NOMO-1 (cell line): Measurements from ENCODE around the gene SH3RF3.

Experiments used
- DNase-seq, 2 experiments: peaks; one replicate each; lab custom pipeline; 2025; ENCODE audit not compliant: unreplicated experiment in 2 of 2; lab: John Stamatoyannopoulos, UW

SH3RF3 gene

DNA sequence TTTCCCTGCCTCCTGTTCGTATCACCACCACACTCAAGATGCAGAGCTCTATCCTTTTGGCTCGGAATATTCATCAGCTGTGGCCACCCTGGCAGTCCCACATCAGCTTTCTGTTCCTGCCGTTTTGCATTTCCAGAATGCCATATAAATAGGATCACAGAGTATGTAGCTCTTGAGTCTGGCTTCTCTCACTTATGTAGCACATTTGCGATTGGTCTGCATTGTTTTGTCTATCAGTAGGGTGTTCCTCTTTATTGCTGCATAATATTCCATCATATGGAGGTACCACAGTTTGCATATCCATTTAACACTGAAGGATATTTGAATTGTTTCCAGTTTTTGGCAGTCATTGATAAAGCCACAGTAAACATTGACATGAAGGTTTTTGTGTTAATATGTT lies 104.6 kb downstream of the SH3RF3 start:
- no peak for DNase-seq

DNA sequence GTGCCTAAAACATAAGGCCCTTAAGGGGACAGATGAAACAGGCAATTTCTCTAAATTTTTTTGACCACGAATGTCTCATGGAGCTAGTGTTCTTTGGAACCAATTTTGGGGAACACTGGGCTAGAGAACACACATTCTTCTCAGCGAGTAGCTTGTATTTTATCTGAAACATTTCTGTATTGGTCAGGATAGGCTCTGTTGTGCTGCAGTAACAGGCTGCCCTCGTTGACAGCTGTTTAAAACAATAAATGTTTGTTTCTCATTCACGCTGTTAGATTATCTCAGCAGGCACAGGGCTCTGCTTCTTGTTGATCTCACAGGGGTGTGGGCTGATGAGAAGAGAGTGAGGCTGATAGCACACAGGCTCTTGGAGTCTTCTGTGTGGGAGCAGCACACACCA lies 105.3 kb downstream of the SH3RF3 start:
- DNase-seq: no peak

DNA sequence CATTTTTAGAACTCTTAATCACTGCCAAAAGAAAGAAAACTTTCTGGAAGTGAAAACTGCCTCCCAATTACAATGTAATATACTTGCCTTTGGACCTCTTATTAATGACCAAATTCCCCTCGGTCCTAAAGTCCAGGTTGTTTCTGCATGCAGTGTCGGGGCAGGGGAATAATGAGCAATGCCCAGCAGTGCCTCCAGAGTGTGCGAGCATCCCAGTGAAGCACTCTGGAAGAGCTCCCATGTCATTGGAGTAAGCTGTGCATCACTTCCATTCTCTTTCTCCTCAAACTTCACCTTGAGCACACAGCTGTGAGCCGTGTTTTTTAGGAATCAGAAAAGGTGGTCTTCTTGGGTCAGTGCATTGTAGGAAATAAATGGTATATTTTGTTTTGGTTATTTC lies 107.1 kb downstream of the SH3RF3 start:
- no peak for DNase-seq

DNA sequence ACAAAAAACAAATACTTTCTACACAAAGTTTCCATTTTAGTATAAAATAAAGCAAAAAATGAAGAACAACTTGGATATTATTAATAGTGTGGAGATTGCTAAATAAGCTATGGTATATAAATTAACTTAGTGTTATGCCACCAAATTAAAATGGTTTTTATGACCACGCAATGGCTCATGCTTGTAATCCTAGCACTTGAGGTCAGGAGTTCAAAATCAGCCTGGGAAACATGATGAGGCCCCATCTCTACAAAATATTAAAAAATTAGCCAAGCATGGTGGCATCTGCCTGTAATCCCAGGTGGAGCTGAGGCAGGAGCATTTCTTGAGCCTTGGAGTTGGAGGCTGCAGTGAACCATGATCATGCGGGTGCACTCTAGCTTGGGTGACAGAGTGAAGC lies 108.8 kb downstream of the SH3RF3 start:
- DNase-seq: no peak

DNA sequence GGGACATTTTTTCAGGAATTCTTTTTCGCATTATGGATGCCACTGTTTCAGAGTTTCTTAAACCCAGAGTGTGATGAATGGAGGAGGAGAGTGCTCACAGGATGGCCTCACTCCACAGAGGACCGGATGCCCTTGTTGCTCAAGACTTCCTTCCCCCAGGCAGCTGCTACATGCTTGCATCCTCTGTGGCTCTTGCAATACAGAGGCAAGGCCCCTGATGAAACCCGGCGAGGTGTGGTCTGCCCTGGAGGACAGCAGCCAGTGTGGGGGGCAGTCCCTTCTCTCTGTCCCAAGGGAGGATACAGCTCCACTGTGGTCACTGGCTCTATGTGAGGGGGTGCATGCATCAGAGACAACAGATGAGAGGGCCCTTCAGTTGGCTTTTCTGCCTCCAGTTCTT lies 109.6 kb downstream of the SH3RF3 start:
- DNase-seq: peak; percentile 91 to 94

DNA sequence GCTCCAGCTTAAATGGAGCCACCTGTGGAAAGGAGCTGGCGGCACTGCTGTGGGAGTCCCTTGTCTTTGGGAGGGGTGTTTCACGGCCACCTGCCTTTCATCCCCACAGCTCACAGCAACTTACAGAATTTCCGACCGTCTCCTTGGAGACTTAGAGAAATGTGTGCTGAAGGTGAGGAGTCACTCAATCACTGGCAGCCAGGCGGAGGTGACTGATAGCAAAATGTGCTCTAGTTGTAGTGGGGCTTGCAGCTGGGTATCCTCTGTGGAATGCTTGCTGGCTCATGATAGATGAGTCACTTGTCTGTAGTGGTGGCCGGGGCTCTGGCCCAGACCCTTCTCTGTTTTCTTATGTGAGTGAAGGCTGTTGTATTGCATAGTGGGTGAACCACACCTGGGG lies 110.7 kb downstream of the SH3RF3 start:
- no peak for DNase-seq

DNA sequence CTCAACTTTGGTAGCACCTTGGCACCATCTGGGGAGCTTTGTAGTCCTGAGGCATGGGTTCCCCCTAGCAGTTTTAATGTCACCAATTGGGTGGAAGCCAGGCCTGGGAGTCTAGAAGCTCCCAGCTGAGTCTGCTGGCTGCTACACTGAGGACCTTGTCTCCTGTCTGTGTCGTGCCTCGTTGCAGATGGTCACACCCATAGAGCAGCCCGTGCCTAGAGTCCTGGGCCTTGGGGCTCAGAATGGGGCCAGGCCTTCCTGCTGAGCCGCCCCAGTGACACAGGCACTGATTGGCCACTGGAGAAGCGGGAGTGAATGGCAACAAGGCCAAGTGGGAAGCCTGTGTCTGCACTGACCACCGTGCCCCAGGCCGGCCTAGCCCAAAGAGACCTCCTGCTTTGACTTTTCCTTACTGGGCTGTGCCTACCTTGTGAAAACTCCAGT lies 113.2 kb downstream of the SH3RF3 start:
- no peak for DNase-seq

DNA sequence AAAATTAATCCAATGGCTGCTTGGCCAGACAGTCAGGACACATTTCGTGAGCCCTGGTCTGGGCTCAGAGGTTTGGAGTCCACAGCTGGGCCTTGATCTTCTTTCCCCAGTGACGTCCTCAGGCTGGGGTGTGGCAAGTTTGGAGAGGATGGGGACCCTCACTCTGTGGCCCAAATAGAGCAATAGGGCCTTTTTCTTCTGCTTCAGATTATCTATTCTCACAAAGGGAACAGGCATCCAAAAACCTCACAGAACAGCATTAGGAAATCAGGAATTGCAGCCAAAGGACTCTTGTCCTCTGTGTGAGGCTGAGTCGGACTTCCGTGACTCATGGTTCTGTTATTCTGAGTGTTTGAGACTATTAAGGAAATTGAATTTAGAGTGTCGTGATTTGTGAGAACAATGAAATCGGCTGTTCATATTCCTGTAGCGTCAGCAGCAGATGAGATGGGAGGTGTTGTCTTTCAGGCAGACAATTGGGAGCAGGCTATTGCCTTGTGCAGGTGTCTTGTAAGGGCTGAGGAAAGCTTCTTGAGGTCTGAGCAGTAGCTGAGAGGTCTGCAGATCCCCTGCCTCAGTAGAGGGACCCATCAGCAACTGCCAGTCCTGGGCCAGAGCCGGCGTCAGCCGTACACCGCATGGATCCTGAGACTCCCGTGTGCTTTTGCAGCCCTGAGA lies 113.8 kb downstream of the SH3RF3 start:
- no peak for DNase-seq

DNA sequence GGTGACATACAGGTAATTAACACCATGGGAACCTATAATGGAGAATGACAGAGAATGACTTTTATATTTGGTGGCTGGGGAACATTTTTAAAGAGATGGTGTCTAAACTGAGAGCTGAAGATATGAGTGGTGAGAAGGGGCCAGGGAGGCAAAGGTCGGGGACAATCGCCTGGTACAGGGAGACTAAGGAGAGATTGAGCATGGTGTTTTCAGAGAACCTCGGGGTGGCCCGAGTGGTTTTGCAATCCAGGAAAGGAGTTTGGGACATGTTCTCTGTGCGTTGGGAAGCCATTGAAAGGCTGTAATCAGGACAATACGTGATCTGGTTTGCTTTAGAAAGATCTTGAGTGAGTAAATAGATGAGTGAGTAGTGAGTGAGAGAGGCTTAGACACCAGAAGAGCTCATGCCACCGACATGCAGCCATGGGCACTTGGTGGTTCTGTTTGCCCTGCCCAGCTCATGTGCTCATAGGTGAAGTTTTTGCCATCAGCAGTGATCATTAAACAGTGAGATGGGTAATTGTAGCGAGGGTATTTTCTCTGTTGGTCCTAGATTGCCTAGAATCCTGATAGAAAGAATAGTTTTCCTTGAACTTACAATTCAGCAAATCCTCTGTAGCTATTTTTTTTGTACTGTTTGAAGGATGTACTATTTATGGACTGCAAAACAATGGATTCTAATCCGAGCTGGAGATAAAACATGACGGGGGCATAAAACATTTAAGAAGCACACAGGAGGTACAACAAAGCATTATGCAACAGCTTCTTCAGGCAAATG lies 114.7 kb downstream of the SH3RF3 start:
- no peak for DNase-seq

DNA sequence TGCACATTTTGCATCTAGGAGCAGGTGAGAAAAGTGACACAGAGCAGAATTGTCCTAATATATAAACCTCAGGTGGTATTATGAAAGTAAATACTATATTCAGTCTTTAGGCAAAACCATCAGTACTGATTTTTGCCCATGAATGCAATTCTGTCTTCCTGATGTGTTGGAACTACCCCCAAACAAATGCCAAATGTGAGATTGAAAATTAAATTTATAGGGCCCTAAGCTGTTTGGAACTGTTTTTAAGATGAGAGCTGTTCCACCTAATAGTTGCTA lies 115.2 kb downstream of the SH3RF3 start:
- DNase-seq: no peak

DNA sequence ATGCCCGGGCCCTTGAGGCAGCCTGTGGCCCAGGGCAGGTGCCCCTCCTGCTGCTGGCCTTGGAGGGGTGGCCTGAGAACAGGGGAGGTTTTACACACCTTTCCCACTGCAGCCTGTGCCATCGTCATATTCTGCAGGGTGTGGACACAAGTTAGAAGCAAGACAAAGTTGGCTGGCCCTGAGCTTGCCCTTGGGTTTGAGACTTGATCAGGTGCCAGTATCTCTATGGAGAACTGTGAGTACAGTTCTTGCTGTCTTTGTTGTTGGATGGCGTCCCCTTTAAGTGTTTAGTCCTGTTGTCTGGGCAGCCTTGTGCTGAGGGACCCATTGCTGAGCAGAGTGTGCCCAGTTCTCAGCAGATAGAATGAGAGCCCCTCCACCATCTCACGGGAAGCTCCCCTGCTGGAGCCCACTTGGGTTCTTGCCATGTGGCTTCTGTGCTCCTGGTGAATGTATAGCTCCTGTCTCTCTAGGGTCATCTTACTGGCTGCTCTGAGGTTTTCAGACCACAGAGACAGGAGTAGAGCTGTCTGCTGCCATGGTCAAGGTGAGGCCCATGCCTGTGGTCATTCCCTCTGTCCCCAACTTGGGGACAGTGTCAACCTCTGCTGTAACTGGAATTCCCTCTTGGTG lies 115.9 kb downstream of the SH3RF3 start:
- DNase-seq: no peak

DNA sequence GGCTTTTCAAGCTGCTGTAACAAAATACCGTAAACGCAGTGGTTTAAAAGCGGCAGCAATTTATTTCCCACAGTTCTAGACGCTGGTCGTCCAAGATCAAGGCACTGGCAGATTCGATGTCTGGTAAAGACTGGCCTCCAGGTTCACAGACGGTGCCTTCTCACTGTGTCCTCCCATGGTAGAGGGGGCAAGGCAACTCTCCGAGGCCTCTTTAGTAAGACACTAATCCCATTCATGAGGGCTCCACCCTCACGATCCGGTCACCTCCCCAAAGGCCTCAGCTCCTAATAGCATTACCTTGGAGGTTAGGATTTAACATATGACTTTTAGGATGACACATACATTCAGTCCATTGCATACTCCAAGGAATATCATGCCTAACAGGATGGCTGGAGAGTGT lies 117.2 kb downstream of the SH3RF3 start:
- DNase-seq: no peak

DNA sequence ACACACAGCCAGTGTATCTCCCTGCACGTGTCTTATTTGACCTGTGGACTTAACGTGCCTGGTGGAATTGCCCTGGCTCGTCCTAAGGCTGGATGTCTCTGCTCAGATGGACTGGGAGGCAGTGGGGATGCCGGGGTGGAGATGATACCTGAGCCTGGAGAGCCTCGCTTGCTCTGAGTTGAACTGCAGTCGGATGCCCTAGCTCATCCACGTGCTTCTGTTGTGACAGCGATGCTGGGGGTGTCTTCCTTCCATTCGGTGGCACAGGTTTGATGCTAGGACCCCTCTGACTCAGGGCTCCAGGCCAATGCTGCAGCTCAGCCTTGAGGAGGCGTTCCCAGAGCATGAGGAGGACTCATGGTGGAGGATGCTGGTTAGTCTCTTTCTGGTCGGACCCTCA lies 117.6 kb downstream of the SH3RF3 start:
- DNase-seq: no peak

DNA sequence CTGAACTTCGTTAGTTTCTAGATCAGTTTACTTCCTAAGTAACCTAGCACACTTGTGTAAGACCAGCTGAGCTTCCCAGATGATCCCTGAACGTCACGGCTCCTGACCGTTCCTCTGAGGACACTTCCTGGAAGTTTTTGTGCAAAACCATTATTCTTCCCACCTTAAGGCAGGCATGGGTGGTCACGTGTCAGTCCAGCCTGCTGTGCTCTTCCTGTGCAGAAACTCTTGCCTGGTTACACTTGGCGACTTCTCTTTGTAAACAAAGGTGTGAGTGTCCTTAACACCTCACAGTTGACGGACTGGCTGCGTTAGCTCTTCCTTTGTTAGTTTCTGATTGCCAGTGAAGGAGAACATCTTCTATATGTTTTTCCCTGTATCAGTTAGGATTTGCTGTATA lies 118.3 kb downstream of the SH3RF3 start:
- no peak for DNase-seq

DNA sequence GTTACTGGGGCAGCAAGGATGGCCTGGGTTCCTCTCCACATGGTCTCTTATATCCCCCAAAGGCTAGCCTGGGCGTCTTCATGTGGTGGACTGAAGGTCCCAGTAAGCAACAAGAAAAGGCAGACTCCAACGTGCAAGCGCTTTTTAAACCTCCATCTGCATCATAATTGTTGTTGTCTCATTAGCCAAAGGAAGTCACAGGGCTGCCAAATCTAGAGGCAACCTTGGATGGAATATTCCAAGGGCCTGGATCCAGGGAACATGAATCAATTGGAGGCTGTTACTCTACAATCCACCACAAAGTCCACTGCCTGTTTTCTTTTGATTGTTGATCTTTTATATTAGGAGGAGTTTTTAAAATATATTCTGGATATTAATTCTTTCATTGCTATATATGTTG lies 118.8 kb downstream of the SH3RF3 start:
- DNase-seq: no peak

DNA sequence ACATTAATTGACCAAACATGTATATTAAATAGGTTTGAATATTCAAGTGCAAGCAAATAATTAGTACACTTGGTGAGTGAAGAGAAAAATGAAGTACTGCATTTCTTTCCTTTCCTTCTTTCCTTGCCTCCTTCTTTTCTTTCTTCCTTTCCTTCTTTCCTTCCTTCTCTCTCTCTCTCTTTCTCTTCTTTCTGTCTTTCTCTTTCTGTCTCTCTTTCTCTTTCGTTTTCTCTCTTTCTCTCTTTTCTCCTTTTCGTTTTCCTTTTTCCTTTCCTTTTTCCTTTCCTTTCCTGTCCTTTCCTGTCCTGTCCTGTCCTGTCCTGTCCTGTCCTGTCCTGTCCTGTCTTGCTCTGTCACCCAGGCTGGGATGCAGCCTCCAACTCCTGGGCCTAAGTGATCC lies 119.6 kb downstream of the SH3RF3 start:
- DNase-seq: no peak

DNA sequence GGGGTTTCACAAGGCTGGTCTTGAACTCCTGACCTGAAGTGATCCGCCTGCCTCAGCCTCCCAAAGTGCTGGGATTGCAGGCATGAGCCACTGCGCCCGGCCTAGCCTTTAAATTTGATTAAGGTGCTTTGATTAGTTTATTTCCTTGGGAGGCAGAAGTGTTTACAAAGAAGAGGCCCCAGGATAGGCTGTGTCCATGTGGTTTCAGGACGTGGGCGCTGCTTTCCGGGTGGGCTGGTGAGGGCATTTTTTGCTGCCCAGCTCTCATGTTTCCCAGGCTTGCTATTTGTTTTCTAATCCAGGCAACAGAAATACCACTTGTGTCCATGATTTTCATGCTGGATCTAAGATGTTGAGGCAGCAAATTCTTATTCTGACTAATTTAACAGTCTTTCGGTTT lies 124.2 kb downstream of the SH3RF3 start:
- no peak for DNase-seq

DNA sequence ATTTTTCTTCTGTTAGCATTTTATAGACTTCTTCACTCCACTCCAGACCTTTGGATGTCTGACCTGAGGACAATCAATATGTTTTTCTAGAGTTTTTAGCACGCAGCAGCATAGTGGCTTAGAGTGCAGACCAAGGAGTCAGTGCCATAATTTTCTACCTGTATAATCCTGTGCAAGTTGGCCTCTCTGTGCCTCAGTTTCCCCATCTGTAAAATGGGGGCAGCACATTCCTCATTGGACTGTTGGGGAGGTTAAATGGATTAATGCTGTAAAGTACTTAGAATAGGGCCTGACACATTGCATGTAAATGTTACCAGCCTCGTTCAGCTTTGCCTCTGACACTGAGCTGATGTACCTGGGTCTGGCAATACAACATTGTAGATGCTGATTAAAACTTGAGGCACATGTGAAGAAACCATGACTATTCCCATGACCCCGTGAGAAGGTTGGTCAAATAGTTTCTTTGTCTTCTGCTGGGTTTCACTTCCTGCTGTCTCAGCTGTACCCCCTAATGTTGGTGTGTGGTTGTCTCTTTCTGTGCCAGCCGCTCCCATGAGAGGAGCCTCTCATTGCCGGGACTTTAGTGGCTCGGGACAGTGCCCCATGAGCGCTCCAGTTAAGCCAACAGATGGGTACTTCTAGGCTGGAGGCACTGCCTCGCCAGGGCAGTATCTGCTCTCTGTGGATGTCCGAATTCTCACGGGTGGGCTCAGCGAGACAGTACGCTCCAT lies 125.3 kb downstream of the SH3RF3 start:
- peak; percentile 36 to 64 for DNase-seq

DNA sequence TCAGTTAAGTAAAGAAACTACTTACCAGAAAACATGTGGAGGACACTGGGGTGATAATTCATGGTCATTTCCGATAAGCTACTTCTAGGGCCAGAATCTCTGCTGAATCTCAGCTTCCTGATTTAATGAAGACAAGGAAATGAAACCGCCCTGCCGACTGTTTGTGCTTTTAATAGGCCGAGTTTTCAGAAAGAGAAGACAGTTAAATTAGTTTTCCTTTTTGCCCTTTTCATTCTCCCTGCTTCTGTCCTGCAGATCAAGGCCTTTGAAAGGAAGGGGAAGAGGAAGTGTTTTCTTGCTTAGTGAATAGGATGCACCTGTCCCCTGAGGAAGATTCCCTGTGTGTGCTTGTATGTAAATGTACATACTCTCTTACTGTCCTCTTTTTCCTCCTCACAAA lies 126.6 kb downstream of the SH3RF3 start:
- peak; percentile 35 to 80 for DNase-seq

DNA sequence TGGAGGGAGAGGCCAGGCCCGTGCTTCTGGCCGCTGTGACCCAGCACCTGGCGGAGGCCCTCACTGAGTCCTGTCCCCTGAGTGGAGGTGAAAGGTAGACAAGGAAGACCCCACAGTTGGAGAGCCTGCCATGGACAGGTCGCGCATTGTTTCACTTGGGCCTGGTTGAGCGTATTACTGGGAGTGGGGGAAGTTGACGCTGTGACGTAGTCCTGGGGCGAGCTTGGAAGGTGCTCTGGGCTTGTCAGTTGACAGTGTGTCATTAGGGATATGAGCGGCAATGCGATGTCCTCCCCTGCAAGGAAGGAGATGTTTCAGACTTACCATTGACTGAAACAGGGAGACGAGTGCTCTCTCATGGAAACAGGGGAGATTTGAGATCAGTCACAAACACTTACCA lies 127.1 kb downstream of the SH3RF3 start:
- DNase-seq: no peak

DNA sequence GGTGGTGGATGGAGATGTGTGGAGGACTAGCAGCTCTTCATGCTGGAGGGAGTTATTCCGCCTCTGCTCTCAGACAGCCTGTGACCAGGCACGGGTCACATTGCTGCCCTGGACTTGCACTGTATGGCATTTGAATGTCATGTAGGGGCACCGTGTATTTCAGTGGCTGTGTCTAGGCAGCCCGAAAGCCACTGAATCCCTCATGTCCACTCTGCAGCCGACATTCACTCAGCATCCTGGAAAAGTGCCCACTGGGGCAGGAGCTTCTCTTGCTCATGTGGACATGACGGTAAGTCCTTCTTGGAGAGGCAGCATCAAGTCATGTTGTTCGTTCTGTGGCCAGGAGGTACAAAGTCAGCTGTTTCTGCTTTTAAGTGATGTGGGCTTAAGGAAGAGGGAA lies 127.9 kb downstream of the SH3RF3 start:
- DNase-seq: no peak

DNA sequence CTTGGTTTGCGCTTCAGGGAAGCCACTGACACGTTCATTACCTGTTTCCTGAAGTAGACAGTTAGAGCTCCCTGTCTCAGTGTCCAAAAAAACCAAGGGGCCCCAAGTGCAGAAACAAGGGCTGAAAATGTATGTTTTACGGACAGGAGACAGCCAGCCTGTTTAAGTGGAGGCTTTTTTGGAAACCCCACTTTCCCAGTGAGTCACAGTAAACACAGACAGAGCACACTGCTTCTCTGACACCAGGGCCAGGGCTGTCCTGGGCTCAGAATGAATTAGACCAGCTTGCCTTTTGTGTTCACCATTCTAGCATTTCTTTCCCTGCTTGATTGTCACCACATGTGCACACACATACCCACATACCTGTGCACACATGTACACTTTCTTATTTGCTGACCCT lies 128.6 kb downstream of the SH3RF3 start:
- no peak for DNase-seq
